ENCODE measurements around the gene MIP.
A peak's percentile ranks its signal among the peaks of the same experiment; 100 is the strongest.

MIP gene

GRCh38 chr12:56488041-56488955 lies 33.8 kb upstream of the MIP start, which contains the start of gene GLS2 (continued):
- TF ChIP-seq REST (tag by site-specific recombination; IDR thresholded peaks at IDR 0.05) (no peak), ZNF202 (tag by site-specific recombination; IDR thresholded peaks at IDR 0.05; ENCODE audit: borderline replicate concordance) (0 out of 2 replicates have a peak, but pooled peaks have one; percentile 83), SETDB1 (IDR thresholded peaks at IDR 0.05; ENCODE audit: insufficient read length, low read length) (peak; percentile 84), WT1 (tag by site-specific recombination; IDR thresholded peaks at IDR 0.05) (no peak), ZNF501 (tag by site-specific recombination; IDR thresholded peaks at IDR 0.05) (peak; percentile 0), ZNF660 (tag by site-specific recombination; IDR thresholded peaks at IDR 0.05) (0 out of 2 replicates have a peak, but pooled peaks have one; percentile 3)

DNA sequence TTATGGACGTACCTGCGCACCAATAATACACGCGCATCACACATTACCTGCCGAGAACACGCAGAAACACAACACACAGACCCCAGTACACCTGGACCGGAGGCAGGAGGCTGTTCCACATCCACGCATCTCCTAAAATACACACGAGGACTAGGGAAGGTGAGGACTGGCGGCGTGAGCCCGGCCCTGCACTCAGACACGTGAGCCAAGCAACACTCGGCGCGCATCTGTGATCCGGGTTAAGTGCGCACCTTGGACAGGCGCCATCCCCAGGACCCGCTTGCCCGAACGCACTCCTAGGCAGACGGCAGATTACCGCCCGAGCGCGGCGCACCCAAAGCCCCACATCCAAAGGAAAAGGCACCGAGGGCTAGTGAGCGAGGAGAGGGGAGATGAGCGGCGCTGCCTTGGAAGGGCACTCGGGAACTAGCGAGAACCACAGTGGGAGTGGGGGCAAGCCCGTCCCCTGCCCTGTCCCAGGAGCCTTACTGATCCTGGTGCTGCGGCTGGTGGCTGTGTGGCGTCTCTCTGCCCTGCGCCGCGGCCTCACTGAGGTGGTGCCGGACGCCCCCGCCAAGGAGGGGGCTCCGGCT lies 33.1 kb upstream of the MIP start:
- peak overlapping the region; percentile 60; the same call in 1 of the 2 replicates for H3K27ac ChIP-seq (ENCODE audit: extremely low read depth, low read depth, low read length)
- H3K36me3 ChIP-seq (ENCODE audit: control insufficient read depth in 2 of 2, insufficient read depth in 1 of 2, low read length in 2 of 2), result no peaks in the 10 kb centered on the region
- H3K9me3 ChIP-seq (ENCODE audit: control insufficient read depth, insufficient read depth, low read depth, low read length), result no peaks in the 10 kb centered on the region
- POLR2A ChIA-PET, result interaction anchor here (0.6 to 1.2 kb wide), 7 partner anchors 9 to 172 kb away, joined by 3 to 11 read pairs (median 4); partner anchors contain the start of genes CNPY2, RBMS2, SPRYD4 and STAT2
- H3K4me1 ChIP-seq (ENCODE audit: control insufficient read depth, insufficient read depth, low read length), result no peaks in the 10 kb centered on the region
- peak overlapping the region; percentile 56 for H3K4me3 ChIP-seq (ENCODE audit: low read depth, low read length)
- CTCF ChIA-PET, result interaction anchor here (0.9 to 1.0 kb wide), 4 partner anchors 9 to 298 kb away, joined by 3 to 4 read pairs (median 3); partner anchors contain the start of gene SMARCC2
- TF ChIP-seq ZNF792 (tag by site-specific recombination; IDR thresholded peaks at IDR 0.05) (0 out of 2 replicates have a peak, but pooled peaks have one; percentile 20), ZNF747 (tag by site-specific recombination; IDR thresholded peaks at IDR 0.05) (no peak), ZNF24 (tag by site-specific recombination; IDR thresholded peaks at IDR 0.05) (0 out of 2 replicates have a peak, but pooled peaks have one; percentile 25), ZNF341 (tag by site-specific recombination; IDR thresholded peaks at IDR 0.05; ENCODE audit: low read depth) (0 out of 2 replicates have a peak, but pooled peaks have one; percentile 29), ZNF398 (tag by site-specific recombination; IDR thresholded peaks at IDR 0.05) (peak; percentile 25; the same call in 1 of the 2 replicates), ZBTB20 (tag by site-specific recombination; IDR thresholded peaks at IDR 0.05) (peak; percentile 82), ZEB2 (tag by site-specific recombination; IDR thresholded peaks at IDR 0.05) (peak; percentile 53; the same call in 1 of the 2 replicates), ZNF223 (tag by site-specific recombination; IDR thresholded peaks at IDR 0.05) (peak; percentile 86), GFI1B (tag by site-specific recombination; IDR thresholded peaks at IDR 0.05) (no peak), ZNF23 (tag by site-specific recombination; IDR thresholded peaks at IDR 0.05; ENCODE audit: borderline replicate concordance) (no peak), ZBTB8A (tag by site-specific recombination; IDR thresholded peaks at IDR 0.05) (peak; percentile 65), ZNF561 (tag by site-specific recombination; IDR thresholded peaks at IDR 0.05; ENCODE audit: borderline replicate concordance) (0 out of 2 replicates have a peak, but pooled peaks have one; percentile 21), ZNF777 (tag by site-specific recombination; IDR thresholded peaks at IDR 0.05; ENCODE audit: borderline replicate concordance) (peak; percentile 62), IKZF3 (tag by site-specific recombination; IDR thresholded peaks at IDR 0.05) (peak; percentile 33), ZNF501 (tag by site-specific recombination; IDR thresholded peaks at IDR 0.05) (peak; percentile 93), SCRT2 (tag by site-specific recombination; IDR thresholded peaks at IDR 0.05) (peak; percentile 57; the same call in 1 of the 2 replicates), ZSCAN30 (tag by site-specific recombination; IDR thresholded peaks at IDR 0.05) (0 out of 2 replicates have a peak, but pooled peaks have one; percentile 15), ZFP37 (tag by site-specific recombination; IDR thresholded peaks at IDR 0.05) (peak; percentile 84), RBAK (tag by site-specific recombination; IDR thresholded peaks at IDR 0.05) (0 out of 2 replicates have a peak, but pooled peaks have one; percentile 15), ZNF660 (tag by site-specific recombination; IDR thresholded peaks at IDR 0.05) (0 out of 2 replicates have a peak, but pooled peaks have one; percentile 3)
- TF ChIP-seq, protein P1, sequence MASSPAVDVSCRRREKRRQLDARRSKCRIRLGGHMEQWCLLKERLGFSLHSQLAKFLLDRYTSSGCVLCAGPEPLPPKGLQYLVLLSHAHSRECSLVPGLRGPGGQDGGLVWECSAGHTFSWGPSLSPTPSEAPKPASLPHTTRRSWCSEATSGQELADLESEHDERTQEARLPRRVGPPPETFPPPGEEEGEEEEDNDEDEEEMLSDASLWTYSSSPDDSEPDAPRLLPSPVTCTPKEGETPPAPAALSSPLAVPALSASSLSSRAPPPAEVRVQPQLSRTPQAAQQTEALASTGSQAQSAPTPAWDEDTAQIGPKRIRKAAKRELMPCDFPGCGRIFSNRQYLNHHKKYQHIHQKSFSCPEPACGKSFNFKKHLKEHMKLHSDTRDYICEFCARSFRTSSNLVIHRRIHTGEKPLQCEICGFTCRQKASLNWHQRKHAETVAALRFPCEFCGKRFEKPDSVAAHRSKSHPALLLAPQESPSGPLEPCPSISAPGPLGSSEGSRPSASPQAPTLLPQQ (tag by site-specific recombination; IDR thresholded peaks at IDR 0.05), result 0 out of 2 replicates have a peak, but pooled peaks have one; percentile 12
- TF ChIP-seq, protein P2, sequence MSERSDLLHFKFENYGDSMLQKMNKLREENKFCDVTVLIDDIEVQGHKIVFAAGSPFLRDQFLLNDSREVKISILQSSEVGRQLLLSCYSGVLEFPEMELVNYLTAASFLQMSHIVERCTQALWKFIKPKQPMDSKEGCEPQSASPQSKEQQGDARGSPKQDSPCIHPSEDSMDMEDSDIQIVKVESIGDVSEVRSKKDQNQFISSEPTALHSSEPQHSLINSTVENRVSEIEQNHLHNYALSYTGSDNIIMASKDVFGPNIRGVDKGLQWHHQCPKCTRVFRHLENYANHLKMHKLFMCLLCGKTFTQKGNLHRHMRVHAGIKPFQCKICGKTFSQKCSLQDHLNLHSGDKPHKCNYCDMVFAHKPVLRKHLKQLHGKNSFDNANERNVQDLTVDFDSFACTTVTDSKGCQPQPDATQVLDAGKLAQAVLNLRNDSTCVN (tag by site-specific recombination; optimal IDR thresholded peaks at IDR 0.05), result peak; percentile 74
